Esophagus squamous epithelium (tissue), 5 donors: ENCODE data around the gene PSMC1. TPM values are rescaled to one million over a fixed set of nuclear protein-coding genes. Genes with fewer than 3 reads are reported as not detected.

Source experiments
- DNase-seq: peaks from one replicate; lab custom pipeline; 2025; lab: John Stamatoyannopoulos, UW
- H3K27ac ChIP-seq, 4 donors: fragments of 200-600 bp; sonication (generic); one replicate each; pipeline ENCODE4 v1.5.1; 2016 to 2019; ENCODE audit warnings: mild to moderate bottlenecking in 1 of 4
- H3K27me3 ChIP-seq, 4 donors: fragments of 200-600 bp; sonication (generic); 1 replicate in 3 of 4; 2 replicates in 1 of 4; pipeline versions ENCODE4 v1.5.1 to v1.6.0; 2017 to 2021; ENCODE audit warnings: antibody characterized with exemption in 1 of 4
- H3K36me3 ChIP-seq, 3 donors: fragments of 200-600 bp; sonication (generic); one replicate each; pipeline ENCODE4 v1.5.1; 2016 to 2019
- H3K4me1 ChIP-seq, 3 donors: fragments of 200-600 bp; sonication (generic); one replicate each; pipeline ENCODE4 v1.5.1; 2017 to 2019
- H3K4me3 ChIP-seq, 4 donors: fragments of 200-600 bp; sonication (generic); 1 replicate in 3 of 4; 2 replicates in 1 of 4; pipeline ENCODE4 v1.5.1; 2016 to 2019; ENCODE audit warnings: mild to moderate bottlenecking in 2 of 4, moderate library complexity in 1 of 4
- H3K9me3 ChIP-seq, 3 donors: fragments of 200-600 bp; sonication (generic); one replicate each; pipeline ENCODE4 v1.5.1; 2016 to 2019
- POLR2A ChIP-seq, 4 donors: fragments of 450-650 bp; IDR thresholded peaks; one replicate each; pipeline ENCODE4 v1.6.1; 2017; ENCODE audit warnings: antibody characterized with exemption in 4 of 4, mild to moderate bottlenecking in 4 of 4, moderate library complexity in 3 of 4
- WGBS, 2 donors: methylation state at CpG; one replicate each; pipeline ENCODE4 v1.1.5; 2018; 5-methylcytosine and 5-hydroxymethylcytosine counted together
- intact Hi-C: fragments of 100-400 bp; cut with DNase I; formaldehyde crosslinking; loops from one replicate; pipeline ENCODE4 v1.15.0; 2022
- total RNA-seq, 4 donors: library from RNA; depleted of rRNA; stranded (reverse); fragments of >200 nt; gene quantifications; one replicate each; pipeline ENCODE4 v1.1.0, GENCODE V29; 2016
- TF ChIP-seq, protein P1 (sequence below), 6 experiments: fragments of 450-650 bp in 4 of 6; fragments of 200-600 bp in 2 of 6; sonication (generic) in 2 of 6; IDR thresholded peaks; one replicate each; pipeline ENCODE4 v1.5.1; 2016 to 2019; ENCODE audit warnings: antibody characterized with exemption in 6 of 6, mild to moderate bottlenecking in 4 of 6, moderate library complexity in 4 of 6
- donor health status: DM: yes; HTN: yes; CAD: no.

Gene PSMC1
- total RNA-seq, 4 donors from 2014 or later = 102 to 199 (median 142) TPM

DNA sequence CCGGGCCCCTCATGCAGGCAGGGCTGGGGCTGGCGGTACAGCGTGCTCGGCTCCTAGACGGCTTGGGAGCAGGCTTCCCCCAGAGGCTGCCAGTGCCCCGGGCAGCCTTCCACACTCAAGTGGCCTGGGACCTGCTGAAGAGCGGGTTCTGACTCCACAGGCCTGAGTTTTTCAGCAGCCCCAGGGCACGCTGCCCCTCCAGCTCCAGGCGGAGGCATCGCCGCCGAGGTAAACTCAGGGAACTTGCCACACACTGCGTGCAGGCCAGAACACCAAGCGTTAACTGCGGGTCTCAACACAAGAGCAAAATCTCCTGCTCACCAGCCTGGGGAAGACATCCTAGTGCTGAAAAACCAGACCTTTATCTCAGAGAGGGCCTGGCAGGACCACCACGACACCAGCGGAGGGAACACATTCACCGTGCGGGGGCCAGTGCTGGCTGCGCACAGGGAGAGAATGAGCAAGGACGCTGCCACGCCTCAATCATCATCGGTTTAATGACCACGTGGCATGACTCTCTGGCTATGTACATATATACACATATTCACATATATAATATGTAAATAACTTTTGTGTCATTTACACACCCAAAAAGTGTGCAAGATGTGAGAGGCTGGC, 21.3 kb downstream of the PSMC1 start:
- H3K27me3 ChIP-seq = no peaks in the 10 kb centered on the region
- TF ChIP-seq POLR2A (IDR thresholded peaks at IDR 0.05) = no peak
- TF ChIP-seq, protein P1, sequence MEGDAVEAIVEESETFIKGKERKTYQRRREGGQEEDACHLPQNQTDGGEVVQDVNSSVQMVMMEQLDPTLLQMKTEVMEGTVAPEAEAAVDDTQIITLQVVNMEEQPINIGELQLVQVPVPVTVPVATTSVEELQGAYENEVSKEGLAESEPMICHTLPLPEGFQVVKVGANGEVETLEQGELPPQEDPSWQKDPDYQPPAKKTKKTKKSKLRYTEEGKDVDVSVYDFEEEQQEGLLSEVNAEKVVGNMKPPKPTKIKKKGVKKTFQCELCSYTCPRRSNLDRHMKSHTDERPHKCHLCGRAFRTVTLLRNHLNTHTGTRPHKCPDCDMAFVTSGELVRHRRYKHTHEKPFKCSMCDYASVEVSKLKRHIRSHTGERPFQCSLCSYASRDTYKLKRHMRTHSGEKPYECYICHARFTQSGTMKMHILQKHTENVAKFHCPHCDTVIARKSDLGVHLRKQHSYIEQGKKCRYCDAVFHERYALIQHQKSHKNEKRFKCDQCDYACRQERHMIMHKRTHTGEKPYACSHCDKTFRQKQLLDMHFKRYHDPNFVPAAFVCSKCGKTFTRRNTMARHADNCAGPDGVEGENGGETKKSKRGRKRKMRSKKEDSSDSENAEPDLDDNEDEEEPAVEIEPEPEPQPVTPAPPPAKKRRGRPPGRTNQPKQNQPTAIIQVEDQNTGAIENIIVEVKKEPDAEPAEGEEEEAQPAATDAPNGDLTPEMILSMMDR (IDR thresholded peaks at IDR 0.05) = no peak
- no peak for DNase-seq
- no peak overlapping the region for H3K27ac ChIP-seq
- H3K4me3 ChIP-seq = no peak overlapping the region
- 88 to 91% methylated on average over 13 to 19 of the region's 24 CpGs for WGBS, 2 donors
- H3K9me3 ChIP-seq = no peaks in the 10 kb centered on the region
- intact Hi-C loops = no loop called here
- peaks cover 0 to 22% (median 13%) of the 10 kb centered on the region in 3 donors for H3K4me1 ChIP-seq
- peaks cover 9 to 95% (median 10%) of the 10 kb centered on the region in 3 donors for H3K36me3 ChIP-seq

DNA sequence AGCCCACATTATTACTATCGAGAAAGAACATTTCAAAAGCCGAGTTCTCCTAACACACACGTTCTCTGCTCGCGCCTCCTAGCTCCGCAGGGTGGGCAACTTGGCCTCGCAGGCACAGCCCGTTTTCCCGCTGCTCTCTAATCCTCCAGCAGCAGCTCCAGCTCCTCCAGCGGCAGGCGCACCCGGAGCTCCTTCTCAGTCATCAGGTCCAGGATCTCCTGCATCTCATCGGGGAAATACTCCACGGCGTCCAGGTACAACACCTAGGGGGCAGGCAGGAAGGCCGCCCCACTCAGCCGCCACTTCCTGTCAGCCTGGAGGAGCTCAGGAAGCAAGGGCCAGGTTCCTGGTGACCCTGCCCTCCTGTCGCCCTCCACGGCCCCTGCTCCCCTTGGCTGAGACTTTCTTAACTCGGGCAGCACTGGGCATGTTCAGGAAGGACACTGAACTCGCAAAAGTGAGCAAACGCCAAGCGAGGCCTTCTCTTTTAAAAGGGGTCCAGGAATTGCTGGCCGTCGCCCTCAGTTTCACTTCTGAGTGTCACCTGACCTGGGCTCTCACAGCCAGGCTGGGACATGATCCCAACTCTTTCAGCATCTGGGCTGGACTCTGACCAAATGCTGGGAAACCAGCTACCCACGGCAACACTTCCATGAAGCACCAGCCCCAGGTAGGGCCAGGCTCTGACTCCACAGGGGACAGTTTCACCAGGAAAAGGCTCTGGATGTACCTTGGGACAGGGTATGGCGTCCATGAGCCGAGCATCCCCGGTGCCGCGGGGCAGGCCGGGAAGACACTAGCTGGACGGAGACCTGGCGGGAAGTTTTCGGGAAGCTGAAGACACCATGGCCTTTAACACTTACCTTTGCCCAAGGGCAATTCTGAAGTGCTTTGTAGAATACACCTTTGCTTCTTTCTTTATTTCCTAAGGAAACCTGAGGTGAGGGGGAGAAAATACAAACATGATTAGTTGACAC, 22.1 kb downstream of the PSMC1 start:
- H3K36me3 ChIP-seq = peaks cover 5 to 95% (median 9%) of the 10 kb centered on the region in 3 donors
- no peak for DNase-seq
- H3K27ac ChIP-seq = no peak overlapping the region
- H3K9me3 ChIP-seq = no peaks in the 10 kb centered on the region
- WGBS, 2 donors = 84 to 85% methylated on average over 11 to 30 of the region's 35 CpGs
- H3K4me1 ChIP-seq = peaks cover 0 to 21% (median 13%) of the 10 kb centered on the region in 3 donors
- H3K4me3 ChIP-seq = no peak overlapping the region
- no peak for TF ChIP-seq POLR2A (IDR thresholded peaks at IDR 0.05)
- TF ChIP-seq, protein P1 (IDR thresholded peaks at IDR 0.05) = no peak
- no peaks in the 10 kb centered on the region for H3K27me3 ChIP-seq
- intact Hi-C loops = no loop called here

- H3K27me3 ChIP-seq = no peaks in the 10 kb centered on the region
- intact Hi-C loops = no loop called here
- no peaks in the 10 kb centered on the region for H3K9me3 ChIP-seq
- no peak for TF ChIP-seq POLR2A (IDR thresholded peaks at IDR 0.05)
- TF ChIP-seq, protein P1 (IDR thresholded peaks at IDR 0.05) = no peak
- no peak overlapping the region for H3K4me3 ChIP-seq
- no peak for DNase-seq
- H3K36me3 ChIP-seq = peaks cover 3 to 95% (median 4%) of the 10 kb centered on the region in 3 donors
- peaks cover 0 to 8% (median 6%) of the 10 kb centered on the region in 3 donors for H3K4me1 ChIP-seq
- 100% methylated on average over 1 to 4 of the region's 7 CpGs for WGBS, 2 donors
- no peak overlapping the region for H3K27ac ChIP-seq
Observed at GRCh38 chr14:90280096-90280495, 23.7 kb downstream of the PSMC1 start.

DNA sequence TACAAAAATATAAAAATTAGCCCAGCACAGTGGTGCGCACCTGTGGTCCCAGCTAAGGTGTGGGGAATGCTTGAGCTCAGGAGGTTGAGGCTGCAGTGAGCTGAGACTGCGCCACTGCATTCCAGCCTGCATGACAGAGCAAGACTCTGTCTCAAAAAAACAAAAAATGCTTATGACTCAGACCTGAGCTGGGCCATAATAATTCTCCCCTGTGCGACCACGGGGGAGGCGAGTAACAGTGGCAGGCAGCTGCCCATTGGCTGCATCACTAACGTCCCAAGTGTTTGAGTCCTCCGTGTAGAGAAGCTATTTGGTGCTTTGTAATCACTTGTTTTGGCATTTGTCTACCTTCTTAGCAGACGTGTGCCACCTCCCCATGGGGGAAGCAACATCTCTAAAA, 24.9 kb downstream of the PSMC1 start:
- no peak for DNase-seq
- intact Hi-C loops = no loop called here
- no peak for TF ChIP-seq POLR2A (IDR thresholded peaks at IDR 0.05)
- TF ChIP-seq, protein P1 (IDR thresholded peaks at IDR 0.05) = no peak
- Histone ChIP-seq H3K4me1 (no peaks in the 10 kb centered on the region), H3K27ac (no peak overlapping the region), H3K9me3 (no peaks in the 10 kb centered on the region), H3K36me3 (peaks cover 4 to 99% (median 4%) of the 10 kb centered on the region in 3 donors), H3K4me3 (no peak overlapping the region), H3K27me3 (no peaks in the 10 kb centered on the region)
- WGBS, 2 donors = 41 to 50% methylated on average over 7 to 8 of the region's 8 CpGs

GRCh38 chr14:90281756-90282155, 25.4 kb downstream of the PSMC1 start:
- TF ChIP-seq POLR2A (IDR thresholded peaks at IDR 0.05) = no peak
- TF ChIP-seq, protein P1 (IDR thresholded peaks at IDR 0.05) = no peak
- H3K27me3 ChIP-seq = no peaks in the 10 kb centered on the region
- H3K4me1 ChIP-seq = no peaks in the 10 kb centered on the region
- no peaks in the 10 kb centered on the region for H3K9me3 ChIP-seq
- no peak overlapping the region for H3K27ac ChIP-seq
- intact Hi-C loops = no loop called here
- H3K36me3 ChIP-seq = peaks cover 4 to 100% (median 6%) of the 10 kb centered on the region in 3 donors
- no peak for DNase-seq
- H3K4me3 ChIP-seq = no peak overlapping the region
